ENCODE data around the gene ATF1.
A peak's percentile ranks its signal among the peaks of the same experiment; 100 is the strongest.
"Not testable (repeated sequence)": the region's sequence is repeated elsewhere in the genome, so short reads cannot be mapped to it uniquely, and the experiment has no call there.

Gene ATF1

DNA sequence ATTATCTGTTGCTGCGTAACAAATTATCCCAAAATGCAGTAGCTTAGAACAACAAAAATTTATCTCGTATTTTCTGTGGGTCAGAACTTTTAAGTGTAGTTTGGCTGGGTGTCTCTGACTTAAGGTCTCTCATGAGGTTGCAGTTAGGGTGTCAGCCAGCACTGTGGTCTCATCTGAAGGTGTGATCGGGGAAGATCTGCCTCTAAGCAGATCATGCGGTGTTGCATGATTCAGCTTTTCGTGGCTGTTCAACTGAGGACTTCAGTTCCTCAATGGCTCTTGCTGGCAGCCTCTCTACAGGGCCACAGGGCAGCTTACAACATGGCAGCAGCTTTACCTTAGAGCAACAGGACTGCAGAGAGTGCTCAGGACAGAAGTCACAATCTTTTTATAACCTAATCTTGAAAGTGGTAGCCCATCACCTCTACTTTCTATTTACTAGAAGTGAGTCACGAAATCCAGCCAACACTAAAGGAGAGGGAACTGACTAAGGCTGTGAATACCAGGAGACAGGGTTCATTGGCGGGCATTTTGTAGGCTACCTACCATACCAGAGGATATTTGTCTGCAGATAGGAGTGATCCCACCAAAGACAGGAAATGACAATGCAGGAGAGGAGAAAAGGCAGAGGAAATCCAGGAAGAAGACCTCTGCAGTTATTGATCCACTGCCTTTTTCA lies 77.0 kb downstream of the ATF1 start:
- DNase-seq, result no peak
- intact Hi-C loops (cut with DNase I), result no loop called here

DNA sequence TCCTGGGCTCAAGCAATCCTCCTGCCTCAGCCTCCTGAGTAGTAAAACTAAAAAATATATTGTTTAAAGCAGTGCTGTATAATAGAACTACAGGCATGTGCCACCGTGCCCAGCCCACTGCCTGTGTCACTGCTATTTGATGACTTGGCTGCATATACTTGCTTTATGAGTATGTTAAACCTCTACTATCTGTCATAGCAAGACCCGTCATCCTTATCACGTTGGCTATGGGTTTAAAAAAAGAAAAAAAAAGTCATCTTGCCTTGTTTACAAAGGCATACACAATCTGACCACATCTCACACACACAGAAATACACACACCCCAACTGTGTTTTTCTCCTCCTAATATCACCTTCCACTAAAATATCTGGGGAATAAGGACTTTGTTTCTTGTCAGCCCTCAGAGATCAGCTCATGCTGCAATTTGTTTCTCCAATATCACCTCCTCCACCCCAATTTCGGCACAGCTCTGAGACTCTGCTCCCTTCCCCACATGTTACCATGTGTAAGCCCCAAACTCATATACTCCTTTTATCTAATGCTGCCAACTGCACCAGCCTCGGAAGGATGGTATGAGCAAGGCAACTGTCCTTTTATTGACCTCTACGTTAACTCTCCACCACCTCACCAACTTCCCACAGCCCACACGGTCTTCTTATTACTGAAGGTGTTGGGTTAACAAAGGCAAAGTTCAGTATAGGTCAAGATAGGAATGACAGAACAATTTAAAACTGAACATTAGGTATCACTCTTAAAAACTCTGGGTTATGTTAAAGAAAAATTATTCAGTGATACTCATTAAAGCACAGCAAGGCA lies 78.0 kb downstream of the ATF1 start:
- DNase-seq, result no peak
- intact Hi-C loops (cut with DNase I), result no loop called here

DNA sequence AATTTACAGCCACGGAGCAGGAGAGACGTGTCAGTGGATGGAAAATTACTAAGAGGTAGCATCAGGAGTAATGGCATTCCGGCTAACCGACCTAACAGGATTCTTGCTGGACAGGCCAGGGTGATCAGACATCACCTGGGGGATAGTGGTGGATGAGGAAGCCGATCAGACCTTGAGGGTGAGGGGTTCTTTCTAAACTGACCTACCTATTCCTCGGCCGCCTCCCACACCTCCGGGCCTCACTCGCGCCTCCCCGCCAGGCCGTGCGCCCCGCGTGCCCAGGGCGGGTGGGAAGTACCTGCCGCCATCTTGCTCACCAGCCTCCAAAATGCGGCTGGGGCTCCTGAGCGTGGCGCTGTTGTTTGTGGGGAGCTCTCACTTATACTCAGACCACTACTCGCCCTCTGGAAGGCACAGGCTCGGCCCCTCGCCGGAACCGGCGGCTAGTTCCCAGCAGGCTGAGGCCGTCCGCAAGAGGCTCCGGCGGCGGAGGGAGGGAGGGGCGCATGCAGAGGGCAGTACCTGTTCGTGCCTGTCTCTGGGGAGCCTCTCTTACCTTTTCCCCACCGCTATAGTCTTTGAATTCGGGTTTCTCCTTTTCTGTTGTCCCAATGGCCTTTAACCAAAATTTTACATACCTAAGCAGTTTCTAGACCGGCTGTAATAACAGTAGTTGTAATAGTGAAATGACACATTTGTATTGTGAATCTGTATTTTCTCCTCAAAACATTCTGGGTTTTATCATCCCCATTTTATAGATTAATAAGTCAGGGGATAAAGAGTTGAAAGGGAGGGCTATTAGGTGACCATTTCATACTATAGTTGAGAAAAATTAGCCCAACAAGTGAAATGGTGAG lies 79.0 kb downstream of the ATF1 start, which contains the start of gene TMPRSS12:
Gene TMPRSS12 (plus strand): TSS at position 290 of the 857 bp plus-strand sequence. CDS start 39 bp downstream, at position 329.
- intact Hi-C loops (cut with DNase I), result no loop called here
- DNase-seq, result peak in 11 of 42 donors; percentile 5 to 42 (median 7)

DNA sequence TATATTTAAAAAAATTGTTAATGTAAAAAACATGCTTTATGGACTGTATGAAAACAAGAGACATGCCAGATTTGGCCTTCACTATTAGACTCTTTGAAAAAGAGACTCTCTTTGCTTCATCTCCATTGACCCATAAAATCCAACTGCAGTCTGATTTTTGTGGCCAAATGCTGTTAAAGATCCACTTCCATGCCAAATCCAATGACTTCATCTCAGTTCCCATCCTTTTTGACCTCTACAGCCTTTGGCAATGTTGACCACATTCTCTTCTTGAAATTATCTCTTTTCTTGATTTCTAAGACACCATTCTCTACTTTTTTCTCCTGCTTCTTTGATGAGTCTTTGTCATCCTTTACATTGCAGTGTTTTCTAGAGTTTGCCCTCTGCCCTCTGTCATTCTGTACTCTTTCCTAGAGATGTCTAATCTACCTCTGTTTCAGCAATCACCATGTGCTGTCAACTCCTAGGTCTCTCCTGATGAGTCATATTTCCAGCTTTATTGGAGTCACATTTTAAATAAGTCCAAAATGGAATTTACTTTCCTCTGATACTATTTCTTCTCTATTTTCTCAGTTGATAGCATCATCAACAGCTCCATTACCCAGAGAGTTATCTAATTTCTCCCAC lies 81.2 kb downstream of the ATF1 start:
- DNase-seq, result no peak
- intact Hi-C loops (cut with DNase I), result no loop called here

DNA sequence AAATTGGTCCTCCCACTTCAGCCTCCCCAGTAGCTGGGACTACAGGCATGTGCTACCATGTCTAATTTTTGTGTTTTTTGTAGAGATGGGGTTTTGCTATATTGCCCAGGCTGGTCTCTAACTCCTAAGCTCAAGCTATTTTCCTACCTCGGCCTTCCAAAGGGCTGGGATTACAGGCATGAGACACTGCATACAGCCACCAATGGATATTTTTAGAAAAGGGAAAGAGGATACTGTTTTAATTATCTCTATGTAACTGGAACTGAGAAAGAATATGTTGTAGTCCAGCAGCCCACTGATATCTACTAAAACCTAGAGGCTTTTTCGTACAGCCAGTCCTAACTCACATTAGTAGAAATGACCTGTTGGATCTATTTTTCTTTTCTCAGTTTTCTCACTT lies 85.1 kb downstream of the ATF1 start:
- no peak for DNase-seq
- intact Hi-C loops (cut with DNase I), result no loop called here

DNA sequence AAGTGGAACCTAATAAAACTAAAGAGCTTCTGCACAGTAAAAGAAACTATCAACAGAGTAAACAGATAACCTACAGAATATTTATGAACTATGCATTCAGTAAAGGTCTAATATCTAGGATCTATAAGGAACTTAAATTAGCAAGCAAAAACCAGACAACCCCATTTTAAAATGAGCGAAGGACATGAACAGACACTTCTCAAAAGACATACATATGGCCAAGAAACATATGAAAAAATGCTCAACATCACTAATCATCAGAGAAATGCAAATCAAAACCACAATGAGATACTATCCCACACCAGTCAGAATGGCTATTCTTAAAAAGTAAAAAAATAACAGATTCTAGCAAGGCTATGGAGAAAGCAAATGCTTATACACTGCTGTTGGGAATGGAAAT lies 91.3 kb downstream of the ATF1 start:
- DNase-seq; intact Hi-C loops (cut with DNase I): not testable (repeated sequence)

DNA sequence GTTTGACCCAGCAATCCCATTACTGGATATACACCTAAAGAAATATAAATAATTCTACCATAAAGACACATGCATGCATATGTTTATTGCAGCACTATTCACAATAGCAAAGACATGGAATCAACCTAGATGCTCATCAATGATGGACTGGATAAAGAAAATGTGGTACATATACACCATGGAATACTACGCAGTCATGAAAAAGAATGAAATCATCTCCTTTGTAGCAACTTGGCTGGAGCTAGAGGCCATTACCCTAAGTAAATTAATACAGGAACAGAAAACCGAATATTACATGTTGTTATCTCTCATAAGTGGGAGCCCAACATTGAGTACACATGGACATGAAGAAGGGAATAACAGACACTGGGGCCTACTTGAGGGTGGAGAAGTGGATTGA lies 91.8 kb downstream of the ATF1 start:
- DNase-seq; intact Hi-C loops (cut with DNase I): not testable (repeated sequence)

DNA sequence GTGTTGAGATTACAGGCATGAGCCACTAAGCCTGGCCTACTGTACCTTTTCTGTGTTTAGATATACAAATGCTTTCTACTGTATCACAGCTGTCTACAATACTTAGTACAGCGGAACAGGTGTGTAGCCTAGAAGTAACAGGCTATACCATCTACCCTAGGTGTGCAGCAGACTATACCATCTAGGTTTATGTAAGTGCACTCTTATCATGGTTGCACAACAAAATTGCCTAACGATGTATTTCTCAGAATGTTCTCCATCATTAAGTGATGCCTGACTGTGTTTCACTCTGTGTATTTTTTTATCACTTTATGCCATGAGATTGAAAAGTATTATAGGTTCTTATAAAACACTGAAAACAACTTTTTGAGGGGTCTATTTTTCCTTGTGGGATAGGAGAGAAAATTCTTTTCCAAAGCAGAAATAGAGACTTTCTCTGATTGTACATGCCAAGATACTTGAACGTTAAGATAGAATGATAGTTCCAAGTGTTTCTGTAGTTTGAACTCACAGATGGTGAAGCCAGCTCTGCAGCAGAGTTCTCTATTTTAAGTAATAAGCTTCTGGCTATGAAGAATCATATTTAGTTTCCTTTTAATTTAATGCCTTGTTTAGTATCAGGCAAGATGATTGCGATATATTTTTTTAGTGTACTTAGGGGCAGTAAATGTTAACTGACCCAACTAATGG lies 95.9 kb downstream of the ATF1 start:
- no peak for DNase-seq

DNA sequence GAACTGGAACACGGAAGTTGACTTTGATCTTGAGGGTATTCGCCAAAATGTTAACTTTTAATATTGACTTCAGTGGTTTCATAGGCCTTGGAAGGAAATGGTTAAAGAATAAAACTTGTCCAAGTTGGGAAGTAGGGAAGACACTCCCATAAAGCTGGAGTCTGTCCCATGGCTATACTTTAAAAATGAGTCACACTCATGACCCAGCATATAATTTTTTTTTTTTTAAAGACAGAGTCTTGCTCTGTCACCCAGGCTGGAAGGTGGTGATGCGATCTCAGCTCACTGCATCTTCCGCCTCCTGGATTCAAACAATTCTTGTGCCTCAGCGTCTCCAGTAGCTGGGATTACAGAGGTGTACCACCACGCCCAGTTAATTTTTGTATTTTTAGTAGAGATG lies 98.4 kb downstream of the ATF1 start:
- DNase-seq, result no peak
- intact Hi-C loops (cut with DNase I), result no loop called here

More for the DNA sequence above, 95.9 kb downstream of the ATF1 start:
- intact Hi-C loops (cut with DNase I), result no loop called here

DNA sequence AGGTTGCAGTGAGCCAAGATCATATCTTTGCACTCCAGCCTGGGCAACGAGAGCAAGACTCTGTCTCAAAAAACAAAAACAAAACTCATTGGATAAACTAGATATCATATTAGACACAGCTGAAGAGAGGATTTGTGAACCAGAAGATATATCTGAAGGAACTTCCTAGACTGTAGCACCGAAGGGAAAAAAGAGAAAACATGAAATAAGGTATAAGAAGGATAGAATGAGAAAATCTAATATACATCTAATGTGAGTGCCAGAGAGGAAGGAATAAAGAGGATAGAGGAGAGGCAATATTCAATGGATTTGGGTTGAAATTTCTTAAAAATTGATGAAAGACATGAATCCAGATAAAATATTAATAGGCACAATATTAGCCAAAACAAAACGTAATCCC lies 101.4 kb downstream of the ATF1 start:
- DNase-seq, result no peak
- intact Hi-C loops (cut with DNase I), result no loop called here

DNA sequence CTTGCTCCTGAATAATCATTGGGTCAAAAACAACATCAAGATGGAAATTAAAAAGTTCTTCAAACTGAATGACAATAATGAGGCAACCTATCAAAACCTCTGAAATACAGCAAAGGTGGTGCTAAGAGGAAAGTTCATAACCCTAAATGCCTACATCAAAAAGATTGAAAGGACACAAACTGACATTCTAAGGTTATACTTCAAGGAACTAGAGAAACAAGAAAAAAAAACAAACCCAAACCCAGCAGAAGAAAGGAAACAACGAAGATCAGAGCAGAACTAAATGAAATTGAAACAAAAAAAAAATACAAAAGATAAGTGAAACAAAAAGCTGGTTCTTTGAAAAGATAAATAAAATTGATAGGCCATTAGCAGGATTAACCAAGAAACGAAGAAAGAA lies 105.0 kb downstream of the ATF1 start:
- DNase-seq; intact Hi-C loops (cut with DNase I): not testable (repeated sequence)
